Osteocyte (in vitro differentiated cells): ENCODE data around the gene MT1E. TPM values are rescaled to one million over a fixed set of nuclear protein-coding genes. Genes with fewer than 3 reads are reported as not detected.
"Not testable (repeated sequence)": the region's sequence is repeated elsewhere in the genome, so short reads cannot be mapped to it uniquely, and the experiment has no call there.

Experiments used
- DNase-seq: peaks from one replicate; pipeline ENCODE4 v3.0.0; 2021; ENCODE audit warnings: mixed read lengths; ENCODE audit not compliant: unreplicated experiment; ENCODE audit errors: extremely low spot score
- H3K27ac Mint-ChIP-seq: one replicate; pipeline ENCODE4 v1.8.0; 2021; ENCODE audit warnings: mild to moderate bottlenecking, mixed read lengths; ENCODE audit not compliant: unreplicated experiment
- H3K27me3 Mint-ChIP-seq: one replicate; pipeline ENCODE4 v1.8.0; 2021; ENCODE audit warnings: mixed read lengths; ENCODE audit not compliant: unreplicated experiment
- H3K36me3 Mint-ChIP-seq: one replicate; pipeline ENCODE4 v1.8.0; 2021; ENCODE audit warnings: mixed read lengths; ENCODE audit not compliant: unreplicated experiment
- H3K4me1 Mint-ChIP-seq: one replicate; pipeline ENCODE4 v1.8.0; 2021; ENCODE audit warnings: mixed read lengths; ENCODE audit not compliant: unreplicated experiment
- H3K4me3 Mint-ChIP-seq: one replicate; pipeline ENCODE4 v1.8.0; 2021; ENCODE audit warnings: mild to moderate bottlenecking, moderate library complexity, mixed read lengths; ENCODE audit not compliant: unreplicated experiment
- H3K9me3 Mint-ChIP-seq: one replicate; pipeline ENCODE4 v1.8.0; 2021; ENCODE audit warnings: mixed read lengths; ENCODE audit not compliant: unreplicated experiment
- CTCF ChIP-seq: fragments of 200-600 bp; sonication (generic); IDR thresholded peaks from 2 replicates; pipeline ENCODE4 v1.5.0; 2021; ENCODE audit warnings: antibody characterized with exemption, mild to moderate bottlenecking, moderate library complexity
- total RNA-seq: library from RNA; stranded (reverse); gene quantifications from 2 replicates; pipeline ENCODE4 v1.2.1, GENCODE V29; 2021

Gene MT1E
- total RNA-seq, 1 donor from 2014 or later, result 37.5 TPM

GRCh38 chr16:56672761-56673536 is 47.4 kb downstream of the MT1E start:
- Mint-ChIP-seq H3K4me1 (peaks cover 9% of the 10 kb centered on the region), H3K4me3 (no peak overlapping the region), H3K27me3 (peaks cover 27% of the 10 kb centered on the region), H3K9me3 (no peaks in the 10 kb centered on the region), H3K36me3 (no peaks in the 10 kb centered on the region), H3K27ac (no peak overlapping the region)
- no peak for TF ChIP-seq CTCF
- no peak for DNase-seq

- TF ChIP-seq CTCF, result peak; percentile 70
- no peak overlapping the region for H3K27ac Mint-ChIP-seq
- DNase-seq, result no peak
- H3K27me3 Mint-ChIP-seq, result peaks cover 19% of the 10 kb centered on the region
- H3K4me3 Mint-ChIP-seq, result no peak overlapping the region
- H3K4me1 Mint-ChIP-seq, result peaks cover 9% of the 10 kb centered on the region
- no peaks in the 10 kb centered on the region for H3K36me3 Mint-ChIP-seq
- no peaks in the 10 kb centered on the region for H3K9me3 Mint-ChIP-seq
Measured at GRCh38 chr16:56673921-56674320, 48.3 kb downstream of the MT1E start.

GRCh38 chr16:56674570-56674969 is 49.0 kb downstream of the MT1E start:
- H3K27me3 Mint-ChIP-seq, result peaks cover 16% of the 10 kb centered on the region
- H3K4me3 Mint-ChIP-seq, H3K36me3 Mint-ChIP-seq: not testable (repeated sequence)

GRCh38 chr16:56675685-56676210 is 50.2 kb downstream of the MT1E start:
- Mint-ChIP-seq H3K27me3 (peaks cover 16% of the 10 kb centered on the region), H3K36me3 (no peaks in the 10 kb centered on the region), H3K9me3 (no peaks in the 10 kb centered on the region), H3K4me1 (peaks cover 9% of the 10 kb centered on the region), H3K4me3 (peak overlapping the region; percentile 35), H3K27ac (no peak overlapping the region)
- DNase-seq, result no peak
- no peak for TF ChIP-seq CTCF

More at GRCh38 chr16:56674570-56674969, 49.0 kb downstream of the MT1E start:
- not testable (repeated sequence) for H3K27ac Mint-ChIP-seq, DNase-seq, H3K9me3 Mint-ChIP-seq, H3K4me1 Mint-ChIP-seq

Other genes with a start within 250 kb of the MT1E start
- gene AMFR, start 200.2 kb upstream of the MT1E start, total RNA-seq, result 117 and 136 TPM in 2 replicates
- 103 and 105 TPM in 2 replicates for gene NUDT21, start 174.4 kb upstream of the MT1E start, total RNA-seq
- gene OGFOD1, start 174.2 kb upstream of the MT1E start, total RNA-seq, result 46.3 and 50.6 TPM in 2 replicates
- 58.7 and 66.0 TPM in 2 replicates for gene BBS2, start 105.8 kb upstream of the MT1E start, total RNA-seq
- gene MT4, start 60.7 kb upstream of the MT1E start, total RNA-seq, result not detected in 2 replicates
- gene MT3, start 36.3 kb upstream of the MT1E start, total RNA-seq, result not detected in 2 replicates
- gene MT2A, start 17.2 kb upstream of the MT1E start, total RNA-seq, result 384 and 419 TPM in 2 replicates
- 0.44 and 1.2 TPM in 2 replicates for gene MT1M, start 6.9 kb downstream of the MT1E start, total RNA-seq
- not detected in 2 replicates for gene MT1A, start 12.9 kb downstream of the MT1E start, total RNA-seq
- gene MT1B, start 26.1 kb downstream of the MT1E start, total RNA-seq, result not detected in 2 replicates
- gene MT1F, start 32.2 kb downstream of the MT1E start, total RNA-seq, result 12.7 and 14.9 TPM in 2 replicates
- gene MT1G, start 42.3 kb downstream of the MT1E start, total RNA-seq, result not detected in 2 replicates
- gene MT1H, start 44.0 kb downstream of the MT1E start, total RNA-seq, result not detected in 2 replicates
- gene MT1X, start 56.7 kb downstream of the MT1E start, total RNA-seq, result 63.8 and 67.5 TPM in 2 replicates
- 81.7 and 85.1 TPM in 2 replicates for gene NUP93, start 104.3 kb downstream of the MT1E start, total RNA-seq
- not detected in 2 replicates for gene SLC12A3, start 239.4 kb downstream of the MT1E start, total RNA-seq